ENCODE measurements around the gene KCNA1. TPM values are rescaled to one million over a fixed set of nuclear protein-coding genes. Genes with fewer than 3 reads are reported as not detected.

The KCNA1 gene
- polyA plus RNA-seq, 4 donors = 0.05 to 0.27 (median 0.09) TPM

DNA sequence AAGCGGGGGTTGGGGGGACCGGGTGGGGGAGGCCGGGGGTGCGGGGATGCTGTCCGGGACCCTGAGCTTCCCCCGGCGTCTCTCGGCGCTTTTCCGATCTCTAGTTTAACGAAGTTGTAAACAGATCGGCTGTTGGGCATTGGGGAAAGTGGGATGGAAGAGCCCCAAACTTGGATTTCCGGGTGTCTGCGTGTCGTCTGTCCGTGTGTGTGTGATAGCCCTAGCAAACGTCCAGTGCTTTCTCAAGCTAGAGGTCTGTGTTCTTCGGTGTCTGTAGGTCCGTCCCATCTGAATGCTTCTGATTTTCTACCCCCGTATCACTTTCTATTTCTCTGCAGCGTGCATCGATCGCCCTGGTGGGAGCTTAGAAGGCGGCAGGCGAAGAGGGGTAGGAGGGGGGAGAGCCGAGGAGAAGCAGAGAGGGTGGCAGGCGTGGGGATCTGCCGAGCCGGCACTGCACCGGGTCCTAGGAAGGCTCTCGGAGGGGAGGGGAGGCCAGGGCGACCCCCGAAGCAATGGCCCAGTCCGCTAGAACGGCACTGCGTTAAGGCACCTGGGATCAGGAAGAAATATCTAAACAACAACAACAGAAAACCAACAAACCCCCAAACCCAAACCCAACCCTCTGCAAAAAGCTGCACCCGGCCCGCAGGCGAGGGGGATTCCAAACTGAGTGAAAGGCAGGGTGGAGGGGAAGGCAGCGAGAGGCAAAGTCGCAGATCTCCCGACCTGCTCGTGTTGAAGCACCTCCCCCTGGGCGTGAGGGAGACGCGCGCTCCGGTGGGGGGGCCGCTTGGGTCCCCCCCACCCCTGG lies 1.0 kb downstream of the KCNA1 start:
- DNase-seq (ENCODE audit: low read depth in 4 of 4, low spot score in 2 of 4) = peak in 1 of 4 donors; percentile 2

DNA sequence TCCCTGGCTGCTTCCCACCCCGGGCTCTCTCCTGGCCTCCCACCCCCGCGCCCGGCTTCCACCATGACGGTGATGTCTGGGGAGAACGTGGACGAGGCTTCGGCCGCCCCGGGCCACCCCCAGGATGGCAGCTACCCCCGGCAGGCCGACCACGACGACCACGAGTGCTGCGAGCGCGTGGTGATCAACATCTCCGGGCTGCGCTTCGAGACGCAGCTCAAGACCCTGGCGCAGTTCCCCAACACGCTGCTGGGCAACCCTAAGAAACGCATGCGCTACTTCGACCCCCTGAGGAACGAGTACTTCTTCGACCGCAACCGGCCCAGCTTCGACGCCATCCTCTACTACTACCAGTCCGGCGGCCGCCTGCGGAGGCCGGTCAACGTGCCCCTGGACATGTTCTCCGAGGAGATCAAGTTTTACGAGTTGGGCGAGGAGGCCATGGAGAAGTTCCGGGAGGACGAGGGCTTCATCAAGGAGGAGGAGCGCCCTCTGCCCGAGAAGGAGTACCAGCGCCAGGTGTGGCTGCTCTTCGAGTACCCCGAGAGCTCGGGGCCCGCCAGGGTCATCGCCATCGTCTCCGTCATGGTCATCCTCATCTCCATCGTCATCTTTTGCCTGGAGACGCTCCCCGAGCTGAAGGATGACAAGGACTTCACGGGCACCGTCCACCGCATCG lies 1.8 kb downstream of the KCNA1 start:
- DNase-seq (ENCODE audit: low read depth in 4 of 4, low spot score in 2 of 4) = peak in 1 of 4 donors; percentile 4

DNA sequence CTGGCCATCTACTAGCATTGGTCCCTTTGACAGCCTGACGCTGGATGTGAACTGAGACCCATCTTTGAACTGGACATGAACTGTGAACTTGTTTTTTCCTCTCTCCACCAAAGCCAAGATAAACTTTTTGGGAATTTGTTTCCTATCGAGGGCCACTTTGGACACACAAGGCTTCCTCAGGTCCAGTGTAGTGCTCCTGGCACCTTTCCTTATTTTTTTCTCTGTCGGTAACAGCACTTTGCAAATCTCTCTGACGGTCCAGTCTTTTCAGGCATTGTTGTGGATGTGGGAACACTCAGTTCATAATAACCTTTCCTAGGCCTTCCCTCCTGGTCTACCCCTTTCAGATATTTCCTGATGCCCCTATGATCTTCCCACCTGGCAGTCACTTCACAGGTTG lies 5.0 kb downstream of the KCNA1 start:
- DNase-seq (ENCODE audit: low read depth in 4 of 4, low spot score in 2 of 4) = no peak

DNA sequence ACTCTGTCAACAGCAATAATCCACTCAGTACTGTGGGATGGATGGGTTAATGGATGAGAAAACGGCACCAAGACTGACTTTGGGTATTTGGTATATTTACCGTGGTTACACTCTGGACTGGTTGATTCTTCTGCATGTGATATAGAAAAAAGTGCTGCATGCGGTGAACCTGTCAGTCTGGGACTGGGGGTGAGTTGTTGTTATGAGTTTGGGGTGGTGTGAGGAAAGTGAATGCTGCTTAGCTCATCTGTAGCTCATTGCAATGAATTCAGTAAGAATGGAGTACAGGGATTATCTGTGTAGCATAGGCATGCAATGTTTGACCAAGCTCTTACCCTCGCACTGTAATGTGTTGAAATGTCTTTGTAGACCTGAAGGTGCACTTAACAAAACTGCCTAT lies 6.0 kb downstream of the KCNA1 start:
- no peak for DNase-seq (ENCODE audit: low read depth in 4 of 4, low spot score in 2 of 4)

DNA sequence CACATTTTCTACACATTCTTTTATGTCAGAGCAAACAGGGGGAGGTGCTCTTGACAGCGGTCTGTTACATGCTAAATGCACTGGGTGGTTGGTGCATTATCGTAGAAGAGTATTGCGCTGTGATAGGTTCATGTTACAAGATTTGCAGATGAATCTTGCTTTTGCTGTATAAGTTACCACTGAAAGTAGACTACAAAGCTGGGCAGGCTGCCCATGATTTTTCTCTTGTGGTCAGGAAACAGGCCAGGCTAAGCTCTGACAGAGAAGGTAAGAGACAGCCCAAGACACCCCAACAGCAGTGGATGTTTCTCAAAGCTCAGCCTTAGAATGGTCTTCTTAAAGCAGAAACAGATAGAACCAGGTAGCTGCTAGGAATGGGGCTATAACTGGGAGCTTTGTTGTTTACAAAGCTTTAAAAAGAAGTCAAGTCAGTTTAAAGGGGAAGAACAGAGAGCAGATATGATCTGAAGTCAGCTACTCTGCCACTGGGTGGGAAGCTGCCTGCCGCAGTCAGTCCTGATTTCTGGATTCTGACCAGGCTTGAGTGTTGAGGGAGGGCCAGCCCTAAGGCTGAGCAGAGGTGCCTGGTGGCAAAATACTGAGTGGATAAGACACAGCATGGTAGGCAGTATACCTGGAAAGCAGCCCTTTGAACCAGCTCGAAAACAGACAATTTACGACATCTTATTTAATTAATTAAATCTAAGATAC lies 9.4 kb downstream of the KCNA1 start:
- no peak for DNase-seq (ENCODE audit: low read depth in 4 of 4, low spot score in 2 of 4)

DNA sequence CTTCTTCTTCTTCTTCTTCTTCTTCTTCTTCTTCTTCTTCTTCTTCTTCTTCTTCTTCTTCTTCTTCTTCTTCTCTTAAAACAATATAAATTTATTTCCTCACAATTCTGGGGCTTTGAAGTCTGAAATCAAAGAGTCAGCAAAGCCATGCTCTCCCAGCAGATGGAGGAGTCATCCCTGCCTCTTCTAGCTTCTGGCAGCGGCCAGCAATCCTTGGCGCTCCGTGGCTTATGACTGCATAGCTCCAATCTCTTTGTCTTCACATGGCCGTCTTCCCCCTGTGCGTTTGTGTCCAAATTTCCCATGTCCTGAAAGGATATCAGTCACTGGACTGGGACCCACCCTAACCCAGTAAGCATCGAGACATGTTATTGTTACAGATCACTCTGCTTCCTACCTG lies 22.9 kb downstream of the KCNA1 start:
- no peak for DNase-seq (ENCODE audit: low read depth in 4 of 4, low spot score in 2 of 4)

DNA sequence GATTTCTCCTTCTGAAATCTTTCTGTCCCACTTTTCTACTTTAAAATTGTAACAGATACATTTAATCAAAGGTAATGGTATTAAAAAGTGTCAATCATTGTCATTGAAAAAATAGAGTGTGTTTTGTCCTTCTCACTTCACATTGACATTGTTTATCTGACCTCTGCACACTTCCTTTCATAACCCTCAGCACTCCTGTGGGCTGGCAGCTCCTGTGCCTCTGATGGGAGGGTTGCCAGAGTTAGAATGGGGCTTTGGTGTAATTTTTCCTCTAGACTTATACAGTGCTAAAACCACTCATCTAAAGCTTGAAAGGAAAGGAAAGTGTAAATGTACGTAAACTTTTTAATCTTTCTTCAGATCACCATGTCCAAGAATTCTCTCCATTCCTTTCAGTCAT lies 23.7 kb downstream of the KCNA1 start:
- no peak for DNase-seq (ENCODE audit: low read depth in 4 of 4, low spot score in 2 of 4)

DNA sequence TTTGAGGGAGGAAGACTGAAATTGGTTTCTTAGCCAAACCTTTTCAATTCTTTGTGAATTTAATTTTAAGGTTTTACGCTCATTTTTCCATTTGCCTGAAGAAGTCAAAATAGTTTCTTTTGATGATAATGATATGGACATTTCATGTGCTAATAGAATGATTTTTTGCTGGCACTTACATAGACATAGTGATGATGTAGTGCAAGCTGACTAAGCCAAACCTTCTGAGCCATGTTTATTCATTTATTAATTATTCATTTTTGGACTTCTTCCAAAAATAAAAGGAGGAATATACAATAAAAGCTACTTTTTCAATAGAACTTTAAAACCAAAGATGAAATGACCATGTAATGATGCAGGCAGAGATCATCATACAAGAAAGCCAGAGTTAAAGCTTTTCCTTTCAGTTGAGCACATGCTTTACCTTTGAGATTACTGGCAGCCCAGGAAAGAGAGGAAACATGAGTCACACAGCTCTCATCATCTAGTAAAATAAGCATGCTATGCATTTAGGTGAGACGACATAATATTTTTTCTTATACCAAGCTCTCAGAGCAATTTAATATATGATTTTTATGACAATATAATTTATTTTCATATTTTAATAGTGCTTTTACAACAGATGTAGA lies 24.8 kb downstream of the KCNA1 start:
- no peak for DNase-seq (ENCODE audit: low read depth in 4 of 4, low spot score in 2 of 4)

DNA sequence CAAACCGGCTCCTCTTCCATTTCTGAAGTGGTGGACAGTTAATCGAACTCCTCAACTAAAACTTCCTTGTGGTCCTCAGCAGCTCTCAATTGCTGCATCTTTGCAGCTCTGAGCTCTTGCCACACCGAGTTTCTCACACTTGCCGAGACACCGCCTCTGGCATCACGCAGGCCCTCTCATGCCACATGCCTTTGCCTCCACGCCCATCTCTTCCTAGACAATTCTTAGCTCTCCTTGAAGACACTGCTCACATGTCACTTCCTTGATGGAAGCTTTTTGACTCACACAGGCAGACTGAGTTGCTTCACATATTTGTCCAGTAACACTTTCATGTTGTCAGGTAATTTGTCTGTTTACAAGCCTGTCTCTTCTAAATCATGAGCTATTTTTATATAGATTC lies 29.2 kb downstream of the KCNA1 start:
- no peak for DNase-seq (ENCODE audit: low read depth in 4 of 4, low spot score in 2 of 4)

DNA sequence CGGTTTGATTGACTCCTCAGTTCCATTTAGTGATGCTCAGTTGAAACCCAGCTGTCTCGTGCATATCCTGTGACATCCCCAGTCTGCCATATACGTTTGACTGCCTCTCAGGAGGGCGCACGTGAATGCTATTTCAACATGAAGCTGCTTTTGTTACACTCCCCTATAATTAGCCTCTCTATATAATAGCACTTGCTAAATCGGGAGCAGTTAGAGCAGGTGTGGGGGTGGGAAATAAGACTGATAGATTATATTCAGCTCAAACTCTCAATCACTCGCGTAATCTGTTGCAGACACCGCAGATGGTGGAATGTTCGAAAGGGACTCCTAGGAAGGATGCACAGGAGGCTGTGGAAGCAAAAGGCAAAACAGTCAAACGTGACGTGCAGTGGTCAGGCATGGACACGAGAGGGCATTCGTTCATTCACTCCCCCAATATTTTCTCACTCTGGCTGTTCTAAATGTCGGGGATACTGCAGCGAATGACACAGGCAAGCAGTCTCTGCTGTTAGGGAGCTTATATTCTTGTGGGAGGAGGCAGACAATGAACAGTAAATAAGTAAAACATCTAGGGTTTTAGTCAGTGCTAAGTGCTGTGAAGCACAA lies 29.8 kb downstream of the KCNA1 start:
- DNase-seq (ENCODE audit: low read depth in 4 of 4, low spot score in 2 of 4) = no peak

DNA sequence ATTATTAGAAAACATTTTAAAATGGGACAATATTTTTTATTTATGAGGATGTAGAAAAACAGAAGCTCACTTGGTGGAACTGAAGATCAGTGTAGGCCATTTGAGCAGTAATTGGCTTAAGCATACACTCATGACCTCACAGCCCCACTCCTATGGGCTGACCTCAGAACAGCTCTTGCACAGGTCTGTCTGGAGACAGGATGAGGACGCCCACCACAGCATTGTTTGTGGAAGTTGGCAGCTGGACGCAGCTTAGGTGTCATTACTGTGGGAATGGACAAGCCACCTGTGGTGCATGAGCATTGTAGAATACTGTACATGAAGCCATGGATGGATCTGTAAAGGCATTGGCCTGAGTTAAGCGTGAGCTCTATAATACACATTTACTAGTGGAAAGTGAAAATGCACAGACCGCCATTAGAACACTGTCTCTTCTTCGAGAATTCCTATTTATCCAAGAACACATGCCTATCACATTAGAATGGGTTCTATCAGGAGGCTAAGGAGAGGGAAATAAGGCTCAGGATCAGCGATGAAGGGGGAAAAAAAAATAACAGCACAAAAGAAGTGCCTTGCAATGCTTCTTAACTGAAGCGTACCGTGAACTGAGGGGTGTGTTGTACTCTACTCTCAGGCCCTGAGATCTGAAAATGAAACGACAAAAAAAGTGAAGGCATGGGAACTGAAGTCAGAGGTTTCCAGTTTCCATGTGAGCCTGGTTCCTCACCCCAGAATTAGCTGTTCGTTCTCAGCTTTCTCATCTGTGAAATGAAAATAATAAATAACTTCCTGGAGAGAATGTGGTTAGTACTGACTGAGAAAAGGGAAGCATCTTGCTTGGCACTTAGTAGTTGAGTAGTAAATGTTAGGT lies 33.6 kb downstream of the KCNA1 start:
- DNase-seq (ENCODE audit: low read depth in 4 of 4, low spot score in 2 of 4) = no peak

DNA sequence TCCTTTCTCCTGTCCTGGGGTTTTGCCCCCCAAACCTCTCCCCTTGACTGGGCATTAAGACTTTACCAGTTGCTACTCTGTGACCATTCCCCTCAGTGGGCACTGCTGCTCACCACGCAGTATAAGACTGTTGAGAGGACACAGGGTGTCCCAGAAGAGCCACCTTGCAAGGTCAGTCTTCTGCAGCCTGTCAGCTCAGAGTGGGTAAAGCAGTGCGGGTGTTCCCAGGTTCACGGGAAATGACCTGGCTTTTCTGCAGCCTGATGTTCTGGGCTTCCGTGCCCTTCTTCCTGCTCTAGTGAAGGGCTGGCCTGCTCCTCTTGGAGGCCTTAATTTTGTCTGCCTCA lies 34.2 kb downstream of the KCNA1 start:
- DNase-seq (ENCODE audit: low read depth in 4 of 4, low spot score in 2 of 4) = no peak

DNA sequence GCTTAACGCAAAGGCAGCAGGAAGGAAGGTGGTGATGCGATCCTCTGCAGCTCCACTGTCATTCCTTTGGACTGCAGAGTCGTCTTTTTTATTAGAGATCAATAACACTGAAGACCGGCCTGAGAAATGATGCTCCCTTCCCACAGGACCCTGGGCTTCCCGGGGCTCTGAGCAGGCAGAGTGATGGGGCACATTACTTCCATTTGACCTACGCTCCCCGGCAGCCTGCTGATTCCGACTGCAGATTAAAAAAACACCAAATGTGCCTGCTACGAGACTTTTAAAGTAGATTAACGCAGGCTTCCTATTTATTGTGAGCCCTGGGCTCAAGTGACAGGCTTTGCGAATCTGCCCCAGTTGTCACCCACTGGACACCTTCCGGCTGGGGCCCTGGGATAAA lies 37.5 kb downstream of the KCNA1 start:
- DNase-seq (ENCODE audit: low read depth in 4 of 4, low spot score in 2 of 4) = no peak

DNA sequence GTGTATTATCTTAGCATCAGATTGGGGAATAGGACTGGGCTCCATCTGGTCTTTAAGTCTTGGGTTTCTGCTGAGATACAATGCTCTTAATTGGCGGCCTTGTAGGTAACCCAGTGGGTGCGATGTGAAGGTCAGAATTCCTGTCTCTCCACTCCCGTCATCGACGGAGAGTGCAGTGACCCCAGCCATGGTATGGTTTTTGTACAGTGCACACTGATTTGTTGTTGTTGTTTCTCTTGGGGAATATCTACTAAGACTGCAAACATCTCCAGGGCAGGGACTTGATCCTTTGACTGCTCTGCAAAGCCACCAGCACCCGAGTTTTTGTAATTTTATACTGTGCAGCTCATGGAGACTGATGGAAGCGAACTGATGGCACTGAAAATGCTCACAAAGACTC lies 41.4 kb downstream of the KCNA1 start:
- DNase-seq (ENCODE audit: low read depth in 4 of 4, low spot score in 2 of 4) = no peak

DNA sequence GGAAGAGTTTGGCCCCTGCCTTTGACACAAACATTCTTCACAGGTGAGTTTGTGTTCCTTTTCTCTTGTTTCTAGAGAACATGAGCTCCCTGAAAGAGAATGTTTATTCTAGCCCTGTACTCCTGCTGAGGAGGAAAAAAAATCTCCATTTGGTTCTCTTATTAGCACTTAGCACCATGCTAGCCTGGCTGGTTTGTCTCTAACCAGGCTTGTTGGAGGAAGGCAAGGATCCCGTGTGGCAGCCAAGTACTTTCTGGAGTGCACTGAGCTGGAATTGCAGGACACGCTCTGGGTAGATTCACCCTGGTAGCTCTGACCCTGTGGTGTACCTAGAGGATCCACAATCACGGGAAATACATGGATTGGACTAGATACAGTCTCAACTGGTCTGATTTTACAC lies 41.9 kb downstream of the KCNA1 start:
- no peak for DNase-seq (ENCODE audit: low read depth in 4 of 4, low spot score in 2 of 4)

DNA sequence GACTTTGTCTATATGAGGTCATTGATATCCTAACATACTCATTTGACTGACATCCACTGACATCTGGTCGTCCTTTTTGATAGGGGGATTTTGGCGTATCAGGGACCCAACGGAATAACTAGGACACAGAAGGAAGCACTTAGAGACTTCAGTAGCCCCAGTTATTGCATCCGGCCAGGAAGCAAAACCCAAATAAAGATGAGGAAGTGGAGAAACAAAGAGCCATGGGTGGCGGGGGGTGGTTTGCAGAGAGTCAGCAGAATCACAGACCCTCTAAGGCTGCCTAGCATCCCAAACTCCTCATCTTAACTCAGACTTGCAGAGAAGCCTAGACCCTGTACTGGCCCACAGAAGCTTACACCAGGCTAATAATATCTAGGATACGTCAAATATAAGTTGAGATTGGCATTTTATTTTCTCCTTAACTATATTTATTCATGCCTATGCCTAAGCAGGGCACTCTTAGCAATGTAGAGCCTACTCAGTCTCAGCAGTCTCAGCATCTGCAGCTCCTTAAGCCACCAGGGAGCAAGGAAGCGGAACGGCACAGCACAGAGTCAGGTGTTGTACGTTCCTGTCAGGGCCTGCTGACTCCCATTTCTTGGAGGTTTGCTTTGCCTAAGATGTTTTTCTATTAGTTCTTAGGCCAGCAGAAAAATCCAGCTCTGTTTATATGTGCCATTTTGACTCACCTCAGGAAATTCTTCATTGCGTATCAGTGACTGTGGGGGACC lies 45.1 kb downstream of the KCNA1 start:
- no peak for DNase-seq (ENCODE audit: low read depth in 4 of 4, low spot score in 2 of 4)

DNA sequence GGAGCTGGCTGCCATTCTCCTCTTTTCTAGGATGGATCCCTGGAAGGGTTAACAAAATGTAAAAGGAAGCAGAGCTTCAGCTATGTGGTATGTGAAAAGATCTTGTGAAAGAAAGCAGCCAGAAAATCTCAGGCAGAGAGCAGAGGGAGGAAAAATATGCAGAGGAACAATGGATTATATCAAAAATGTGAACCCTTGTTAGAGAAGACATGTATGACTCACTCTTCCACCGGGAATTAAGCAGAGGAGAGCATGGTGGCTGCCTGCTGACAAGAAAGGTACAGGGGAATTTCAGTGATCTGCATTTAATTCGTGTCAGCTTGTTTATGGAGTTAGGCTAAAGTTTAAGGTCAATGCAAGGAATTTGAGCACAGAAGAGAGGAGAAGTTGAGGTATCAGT lies 46.3 kb downstream of the KCNA1 start:
- DNase-seq (ENCODE audit: low read depth in 4 of 4, low spot score in 2 of 4) = no peak

DNA sequence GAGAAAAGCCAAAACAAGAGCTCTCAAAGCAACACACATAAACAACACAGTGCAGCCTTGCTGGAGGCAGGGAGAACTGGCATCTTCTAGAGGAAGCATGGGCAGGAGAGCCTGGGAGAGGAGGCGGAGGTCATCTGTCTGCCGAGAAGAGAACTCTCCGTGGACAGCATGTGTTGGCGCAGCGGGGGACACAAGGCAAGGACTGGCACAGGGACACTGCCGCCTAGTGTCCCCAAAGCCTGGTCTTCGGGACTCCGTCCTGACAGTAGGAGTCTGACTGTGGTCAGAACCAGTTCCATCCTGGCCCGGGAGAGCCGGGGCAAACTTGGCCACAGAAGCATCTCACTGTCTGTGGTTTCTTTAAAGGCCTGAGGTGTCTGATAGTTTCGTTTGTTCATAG lies 47.3 kb downstream of the KCNA1 start:
- no peak for DNase-seq (ENCODE audit: low read depth in 4 of 4, low spot score in 2 of 4)

DNA sequence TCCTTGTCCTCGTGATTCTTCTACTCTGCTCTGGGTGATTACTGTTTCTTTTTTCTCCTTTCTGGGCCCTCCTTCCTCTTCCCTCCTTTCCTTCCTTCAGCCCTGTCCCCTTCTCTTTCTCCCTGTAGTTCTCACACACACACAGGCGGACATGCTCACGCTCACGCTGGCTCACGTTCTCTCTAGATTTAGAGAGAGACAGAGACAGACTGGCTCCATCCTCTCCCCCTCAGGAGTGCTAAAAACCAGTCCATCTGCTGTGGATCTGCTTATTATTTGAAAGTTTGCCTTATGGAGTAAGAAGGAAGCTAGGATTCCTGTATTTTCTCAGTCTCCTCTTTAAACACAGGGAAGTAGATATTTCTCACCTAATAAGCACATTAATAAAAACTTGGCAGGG lies 48.1 kb downstream of the KCNA1 start:
- no peak for DNase-seq (ENCODE audit: low read depth in 4 of 4, low spot score in 2 of 4)
